ENCODE measurements around the gene ICE2.

The ICE2 gene

DNA sequence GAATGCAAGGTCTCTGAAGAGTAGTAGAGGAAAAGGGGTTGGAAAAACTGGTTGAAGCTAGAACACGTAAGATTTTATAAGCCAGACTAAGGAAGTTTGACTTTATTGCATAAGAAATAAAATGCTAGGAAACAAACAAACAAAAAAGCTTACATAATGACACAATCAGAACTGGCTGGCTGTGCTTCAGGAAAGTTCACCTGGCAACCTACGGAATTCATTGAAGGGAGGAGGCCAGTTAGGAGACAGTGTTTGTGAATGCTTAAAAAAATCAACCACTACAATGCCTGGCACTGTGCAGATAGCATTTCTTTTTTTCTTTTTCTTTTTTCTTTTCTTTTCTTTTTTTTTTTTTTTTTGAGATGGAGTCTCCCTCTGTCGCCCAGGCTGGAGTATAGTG, 1.9 kb upstream of the ICE2 start:
- TF ChIP-seq, protein P1, sequence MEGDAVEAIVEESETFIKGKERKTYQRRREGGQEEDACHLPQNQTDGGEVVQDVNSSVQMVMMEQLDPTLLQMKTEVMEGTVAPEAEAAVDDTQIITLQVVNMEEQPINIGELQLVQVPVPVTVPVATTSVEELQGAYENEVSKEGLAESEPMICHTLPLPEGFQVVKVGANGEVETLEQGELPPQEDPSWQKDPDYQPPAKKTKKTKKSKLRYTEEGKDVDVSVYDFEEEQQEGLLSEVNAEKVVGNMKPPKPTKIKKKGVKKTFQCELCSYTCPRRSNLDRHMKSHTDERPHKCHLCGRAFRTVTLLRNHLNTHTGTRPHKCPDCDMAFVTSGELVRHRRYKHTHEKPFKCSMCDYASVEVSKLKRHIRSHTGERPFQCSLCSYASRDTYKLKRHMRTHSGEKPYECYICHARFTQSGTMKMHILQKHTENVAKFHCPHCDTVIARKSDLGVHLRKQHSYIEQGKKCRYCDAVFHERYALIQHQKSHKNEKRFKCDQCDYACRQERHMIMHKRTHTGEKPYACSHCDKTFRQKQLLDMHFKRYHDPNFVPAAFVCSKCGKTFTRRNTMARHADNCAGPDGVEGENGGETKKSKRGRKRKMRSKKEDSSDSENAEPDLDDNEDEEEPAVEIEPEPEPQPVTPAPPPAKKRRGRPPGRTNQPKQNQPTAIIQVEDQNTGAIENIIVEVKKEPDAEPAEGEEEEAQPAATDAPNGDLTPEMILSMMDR (IDR thresholded peaks at IDR 0.05; ENCODE audit: extremely low read depth, insufficient read depth, missing control alignments): no peak
- in situ Hi-C loops (cut with MboI; ENCODE audit: low pct_unique_long_range_greater_than_20kb, low sequenced_read_pairs, unreplicated experiment): no loop called here
- no peak for DNase-seq (ENCODE audit: low spot score)

DNA sequence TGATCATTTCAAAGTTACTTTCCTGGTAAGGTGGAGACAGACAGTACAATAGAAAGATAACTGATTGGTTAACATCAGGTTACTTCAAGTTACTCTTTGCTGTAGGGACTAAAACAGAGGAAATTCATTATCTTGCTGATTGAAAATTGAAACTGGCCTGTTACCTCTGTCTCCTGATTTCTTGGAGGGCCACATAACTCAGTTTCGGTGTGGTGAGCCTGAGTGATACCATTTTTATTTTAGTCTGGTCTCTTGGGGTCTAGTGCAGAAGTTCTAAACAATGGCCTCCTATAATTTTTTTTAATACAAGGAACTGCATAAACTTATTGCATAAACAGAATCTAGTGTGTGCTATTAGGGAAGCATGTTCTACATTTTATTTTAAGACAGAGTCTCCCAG, 1.2 kb upstream of the ICE2 start:
- DNase-seq (ENCODE audit: low spot score): peak; percentile 14
- TF ChIP-seq, protein P1 (IDR thresholded peaks at IDR 0.05; ENCODE audit: extremely low read depth, insufficient read depth, missing control alignments): no peak
- in situ Hi-C loops (cut with MboI; ENCODE audit: low pct_unique_long_range_greater_than_20kb, low sequenced_read_pairs, unreplicated experiment): no loop called here

DNA sequence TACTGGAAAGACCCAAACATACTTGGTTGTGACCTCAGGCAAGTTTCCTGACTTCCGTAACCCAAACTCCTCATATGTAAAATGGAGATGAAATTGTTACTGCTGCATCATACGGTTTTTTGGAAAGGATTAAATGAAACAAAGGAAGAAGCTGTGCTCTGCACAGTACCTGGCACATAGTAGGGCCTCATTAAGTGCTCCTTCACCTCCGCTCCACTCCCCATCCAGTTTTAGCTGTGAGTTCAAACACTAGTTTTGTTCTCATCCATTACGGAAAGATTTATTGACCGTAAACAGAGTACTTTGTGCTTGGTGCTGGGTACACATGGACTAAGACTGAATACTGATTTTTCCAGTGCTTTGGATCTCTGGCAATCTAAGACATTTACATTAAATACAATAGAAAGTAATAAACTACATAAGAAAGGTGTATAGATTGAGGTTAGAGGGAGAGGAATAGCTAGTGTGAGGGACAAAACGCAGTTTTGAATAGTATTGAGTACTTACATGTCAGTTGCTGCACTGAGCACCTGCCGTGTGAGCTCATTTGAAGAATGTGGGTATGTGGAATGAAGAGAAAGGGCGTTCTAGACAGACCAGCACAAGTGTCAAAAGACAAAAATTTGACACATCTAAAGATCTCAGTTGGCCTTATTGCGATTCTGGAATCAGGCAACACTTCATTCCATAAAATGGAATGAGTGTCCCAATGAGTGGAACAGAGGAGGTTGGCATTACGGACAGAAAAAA, 594 bp upstream of the ICE2 start:
- peak; percentile 20 for DNase-seq (ENCODE audit: low spot score)
- TF ChIP-seq, protein P1 (IDR thresholded peaks at IDR 0.05; ENCODE audit: extremely low read depth, insufficient read depth, missing control alignments): no peak
- in situ Hi-C loops (cut with MboI; ENCODE audit: low pct_unique_long_range_greater_than_20kb, low sequenced_read_pairs, unreplicated experiment): no loop called here

DNA sequence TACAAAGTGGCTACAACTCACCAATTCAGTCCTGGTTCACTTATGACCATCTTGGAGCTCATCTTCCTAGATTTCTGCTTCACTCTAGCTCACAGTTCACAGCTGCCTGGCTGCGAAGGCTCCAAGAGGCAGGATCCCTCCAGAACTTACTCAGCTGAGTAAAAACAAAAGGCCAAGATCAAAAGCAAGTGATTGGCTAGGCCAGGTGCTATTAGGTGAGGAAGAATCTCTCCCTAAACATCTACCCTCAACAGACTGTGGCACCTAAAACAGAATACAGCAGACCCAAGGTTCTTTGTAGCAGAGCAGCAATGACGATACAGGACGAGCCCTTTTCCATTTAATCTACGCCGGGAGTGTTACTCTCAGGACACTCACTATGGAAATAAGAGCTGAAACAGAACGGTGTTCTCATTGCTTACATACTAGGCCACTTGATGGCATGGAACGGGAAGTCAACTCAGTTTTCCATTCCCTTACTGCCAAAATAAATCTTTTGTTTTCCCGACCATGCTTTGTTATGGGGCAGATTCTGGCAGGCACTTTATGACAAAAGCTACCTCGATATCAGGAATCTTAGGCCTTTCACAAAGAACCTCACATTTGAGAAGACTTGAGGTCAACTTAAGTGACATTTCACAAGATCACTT, 901 bp downstream of the ICE2 start:
- TF ChIP-seq, protein P1 (IDR thresholded peaks at IDR 0.05; ENCODE audit: extremely low read depth, insufficient read depth, missing control alignments): no peak
- in situ Hi-C loops (cut with MboI; ENCODE audit: low pct_unique_long_range_greater_than_20kb, low sequenced_read_pairs, unreplicated experiment): no loop called here
- DNase-seq (ENCODE audit: low spot score): peak; percentile 23

DNA sequence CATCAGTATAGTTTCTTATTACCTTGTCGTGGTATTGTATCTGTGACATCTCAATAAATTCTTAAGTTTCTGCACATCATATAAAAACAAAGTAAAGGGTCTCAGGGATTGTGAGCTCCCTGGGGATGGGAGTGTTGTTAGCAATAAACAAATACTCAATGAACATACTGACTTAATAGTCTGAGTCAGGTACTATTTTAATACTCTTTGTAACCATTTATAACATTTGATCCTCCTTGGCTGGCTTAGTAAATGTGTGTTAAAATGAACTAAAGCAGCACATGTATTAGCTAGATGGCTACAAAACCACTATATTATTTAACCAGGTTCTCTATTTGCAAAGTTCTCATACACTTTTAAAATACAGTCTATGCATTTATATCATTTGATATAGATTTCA, 1.8 kb downstream of the ICE2 start:
- no peak for DNase-seq (ENCODE audit: low spot score)
- TF ChIP-seq, protein P1 (IDR thresholded peaks at IDR 0.05; ENCODE audit: extremely low read depth, insufficient read depth, missing control alignments): no peak
- in situ Hi-C loops (cut with MboI; ENCODE audit: low pct_unique_long_range_greater_than_20kb, low sequenced_read_pairs, unreplicated experiment): no loop called here

DNA sequence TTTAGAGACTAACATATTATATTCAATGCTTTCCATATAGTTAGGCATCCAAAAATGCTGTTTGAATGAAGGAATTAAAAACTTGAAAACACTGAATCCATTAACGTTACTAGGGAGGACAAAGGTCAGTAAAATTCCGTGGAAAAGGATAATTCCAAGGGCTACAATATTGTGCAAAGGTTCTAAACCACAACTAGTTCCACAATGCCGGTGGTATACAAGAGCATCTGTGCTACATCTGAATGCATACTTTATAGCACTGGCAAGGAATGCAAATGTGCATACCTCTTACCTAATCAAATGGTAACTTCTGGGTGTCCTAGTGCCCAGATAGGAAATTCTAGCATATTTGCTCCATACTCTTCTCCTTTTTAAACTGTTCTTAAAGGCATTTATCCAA, 2.2 kb downstream of the ICE2 start:
- DNase-seq (ENCODE audit: low spot score): no peak
- TF ChIP-seq, protein P1 (IDR thresholded peaks at IDR 0.05; ENCODE audit: extremely low read depth, insufficient read depth, missing control alignments): no peak
- in situ Hi-C loops (cut with MboI; ENCODE audit: low pct_unique_long_range_greater_than_20kb, low sequenced_read_pairs, unreplicated experiment): no loop called here

Measured in GM13977 (cell line).